IPS-11a (cell line): ENCODE measurements around the gene PIWIL4.
"Not testable (repeated sequence)": the region's sequence is repeated elsewhere in the genome, so short reads cannot be mapped to it uniquely, and the experiment has no call there.

Experiments used
- H3K4me3 ChIP-seq: one replicate; pipeline ENCODE4 v1.5.1; 2013; ENCODE audit warnings: low read depth, low read length, control low read depth

PIWIL4 gene

GRCh38 chr11:94583866-94584500 is 16.8 kb downstream of the PIWIL4 start:
- H3K4me3 ChIP-seq: no peak overlapping the region

- H3K4me3 ChIP-seq: no peak overlapping the region
Observed at GRCh38 chr11:94584978-94585377, 17.8 kb downstream of the PIWIL4 start.

GRCh38 chr11:94585399-94585798 is 18.2 kb downstream of the PIWIL4 start:
- H3K4me3 ChIP-seq: no peak overlapping the region

- no peak overlapping the region for H3K4me3 ChIP-seq
Observed at GRCh38 chr11:94586546-94586945, 19.4 kb downstream of the PIWIL4 start.

- H3K4me3 ChIP-seq: no peak overlapping the region
Observed at GRCh38 chr11:94586978-94587377, 19.8 kb downstream of the PIWIL4 start.

- no peak overlapping the region for H3K4me3 ChIP-seq
Observed at GRCh38 chr11:94588366-94588942, 21.3 kb downstream of the PIWIL4 start.

- no peak overlapping the region for H3K4me3 ChIP-seq
Observed at GRCh38 chr11:94590352-94591041, 23.3 kb downstream of the PIWIL4 start.

GRCh38 chr11:94593030-94593429 is 25.9 kb downstream of the PIWIL4 start:
- no peak overlapping the region for H3K4me3 ChIP-seq

GRCh38 chr11:94595076-94595475 is 27.9 kb downstream of the PIWIL4 start:
- H3K4me3 ChIP-seq: no peak overlapping the region

- H3K4me3 ChIP-seq: no peak overlapping the region
Observed at GRCh38 chr11:94597896-94598295, 30.7 kb downstream of the PIWIL4 start.

GRCh38 chr11:94599510-94599909 is 32.3 kb downstream of the PIWIL4 start:
- H3K4me3 ChIP-seq: no peak overlapping the region

- no peak overlapping the region for H3K4me3 ChIP-seq
Observed at GRCh38 chr11:94602430-94603372, 35.5 kb downstream of the PIWIL4 start.

- no peak overlapping the region for H3K4me3 ChIP-seq
Observed at GRCh38 chr11:94603587-94603986, 36.4 kb downstream of the PIWIL4 start.

- H3K4me3 ChIP-seq: no peak overlapping the region
Observed at GRCh38 chr11:94604482-94604881, 37.3 kb downstream of the PIWIL4 start.

GRCh38 chr11:94613120-94613519 is 46.0 kb downstream of the PIWIL4 start:
- H3K4me3 ChIP-seq: no peak overlapping the region

- H3K4me3 ChIP-seq: no peak overlapping the region
Observed at GRCh38 chr11:94623120-94623735, 56.1 kb downstream of the PIWIL4 start.

GRCh38 chr11:94625422-94625821 is 58.3 kb downstream of the PIWIL4 start:
- H3K4me3 ChIP-seq: not testable (repeated sequence)

- not testable (repeated sequence) for H3K4me3 ChIP-seq
Observed at GRCh38 chr11:94627003-94627560, 59.9 kb downstream of the PIWIL4 start.

GRCh38 chr11:94629741-94630140 is 62.6 kb downstream of the PIWIL4 start:
- no peak overlapping the region for H3K4me3 ChIP-seq

GRCh38 chr11:94630221-94630620 is 63.1 kb downstream of the PIWIL4 start:
- no peak overlapping the region for H3K4me3 ChIP-seq
